AG10803 (cell line): ENCODE measurements around the gene ANKRD63.

Source experiments
- DNase-seq: peaks from one replicate; pipeline ENCODE4 v3.0.0; 2010; ENCODE audit warnings: low read depth
- H3K4me3 ChIP-seq: 2 replicates; pipeline ENCODE4 v1.5.1; 2011; ENCODE audit warnings: mild to moderate bottlenecking, low read length, control low read depth
- TF ChIP-seq, protein P1 (sequence below): conservative IDR thresholded peaks from 2 replicates; pipeline ENCODE4 v1.5.1; 2011; ENCODE audit warnings: mild to moderate bottlenecking, low read length, control low read depth, inconsistent platforms

ANKRD63 gene

DNA sequence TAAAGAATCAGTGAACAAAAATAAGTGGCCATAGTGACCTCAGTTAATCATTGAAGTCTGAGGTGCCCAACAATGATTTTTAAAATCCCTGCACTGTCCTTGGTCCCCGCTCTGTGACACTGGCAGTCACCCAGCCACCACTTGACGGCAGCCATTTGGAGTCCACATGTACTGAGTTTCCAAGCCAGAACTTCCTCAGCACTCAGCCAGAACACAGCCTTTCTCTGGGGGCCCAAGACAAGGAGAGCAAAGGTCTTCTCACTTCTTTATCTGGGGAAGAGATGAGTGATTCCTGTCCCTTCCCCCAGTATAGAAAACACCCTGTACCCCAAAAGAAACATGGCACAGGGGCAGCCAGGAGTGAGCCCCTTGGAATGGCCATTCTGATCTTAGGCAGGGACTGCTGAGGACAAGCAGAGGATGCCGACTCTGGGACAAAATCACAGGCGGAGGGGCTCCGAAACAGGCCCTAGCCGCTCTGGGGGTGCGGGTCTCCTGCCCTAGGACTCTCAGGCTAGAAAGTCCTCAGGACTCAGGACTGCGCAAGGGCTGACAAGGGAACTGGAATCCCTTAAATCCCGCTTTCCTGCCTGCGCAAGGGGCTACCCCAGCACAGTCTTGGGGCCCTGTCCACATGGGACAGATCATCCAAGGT is 31.3 kb downstream of the ANKRD63 start:
- TF ChIP-seq, protein P1, sequence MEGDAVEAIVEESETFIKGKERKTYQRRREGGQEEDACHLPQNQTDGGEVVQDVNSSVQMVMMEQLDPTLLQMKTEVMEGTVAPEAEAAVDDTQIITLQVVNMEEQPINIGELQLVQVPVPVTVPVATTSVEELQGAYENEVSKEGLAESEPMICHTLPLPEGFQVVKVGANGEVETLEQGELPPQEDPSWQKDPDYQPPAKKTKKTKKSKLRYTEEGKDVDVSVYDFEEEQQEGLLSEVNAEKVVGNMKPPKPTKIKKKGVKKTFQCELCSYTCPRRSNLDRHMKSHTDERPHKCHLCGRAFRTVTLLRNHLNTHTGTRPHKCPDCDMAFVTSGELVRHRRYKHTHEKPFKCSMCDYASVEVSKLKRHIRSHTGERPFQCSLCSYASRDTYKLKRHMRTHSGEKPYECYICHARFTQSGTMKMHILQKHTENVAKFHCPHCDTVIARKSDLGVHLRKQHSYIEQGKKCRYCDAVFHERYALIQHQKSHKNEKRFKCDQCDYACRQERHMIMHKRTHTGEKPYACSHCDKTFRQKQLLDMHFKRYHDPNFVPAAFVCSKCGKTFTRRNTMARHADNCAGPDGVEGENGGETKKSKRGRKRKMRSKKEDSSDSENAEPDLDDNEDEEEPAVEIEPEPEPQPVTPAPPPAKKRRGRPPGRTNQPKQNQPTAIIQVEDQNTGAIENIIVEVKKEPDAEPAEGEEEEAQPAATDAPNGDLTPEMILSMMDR = no peak
- H3K4me3 ChIP-seq = no peak overlapping the region
- no peak for DNase-seq

DNA sequence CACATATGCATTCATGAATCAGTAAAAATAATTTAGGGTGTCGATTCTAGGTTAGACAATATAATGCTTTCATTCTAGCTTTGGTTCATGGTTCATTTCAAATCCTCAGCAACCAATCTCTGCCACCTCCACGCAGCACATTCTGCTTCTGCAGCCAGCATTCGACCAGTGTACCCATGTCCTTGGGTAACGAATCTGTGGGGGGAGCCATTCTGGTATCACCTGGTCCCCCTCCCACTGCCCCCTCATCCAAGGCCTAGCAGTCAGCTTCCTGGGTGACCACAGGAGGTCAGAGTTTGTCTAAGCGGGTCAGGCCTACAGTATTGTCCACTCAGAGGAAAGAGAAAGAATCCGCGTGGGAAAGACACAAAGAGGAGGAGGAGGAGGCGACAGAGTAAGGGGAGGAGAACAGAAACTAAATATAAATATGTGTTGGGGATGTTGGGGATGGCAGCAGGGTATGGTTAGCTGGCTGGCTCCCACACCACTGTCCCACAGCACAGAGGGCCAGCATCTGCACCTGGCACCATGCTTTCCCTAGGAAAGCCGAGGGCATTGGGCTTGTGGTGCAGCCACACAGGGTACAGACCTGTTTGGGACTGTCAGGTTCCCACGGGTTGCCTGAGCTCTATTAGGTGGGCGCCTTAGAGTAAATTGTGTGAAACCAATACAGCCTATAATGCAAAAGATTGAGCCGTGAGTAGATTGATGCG is 31.9 kb downstream of the ANKRD63 start:
- H3K4me3 ChIP-seq = no peak overlapping the region
- DNase-seq = no peak
- TF ChIP-seq, protein P1 = no peak

DNA sequence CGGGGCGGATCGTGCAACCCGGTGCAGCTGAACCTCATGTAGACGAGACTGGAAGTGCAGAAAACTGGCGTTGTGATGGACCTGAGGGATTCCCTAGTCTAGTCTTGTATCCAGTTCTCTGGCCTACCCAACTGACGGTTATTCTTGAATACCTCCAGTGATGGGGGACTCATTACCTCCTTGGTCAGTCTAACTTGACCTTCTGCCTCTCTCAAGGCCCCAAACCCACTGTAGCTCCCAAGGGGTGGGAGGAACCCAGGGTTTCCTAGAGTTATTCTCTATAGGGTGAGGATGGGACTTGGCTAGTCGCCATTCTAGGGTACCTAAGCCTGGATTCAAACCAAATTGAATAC is 32.6 kb downstream of the ANKRD63 start:
- no peak for DNase-seq
- TF ChIP-seq, protein P1 = no peak
- no peak overlapping the region for H3K4me3 ChIP-seq

DNA sequence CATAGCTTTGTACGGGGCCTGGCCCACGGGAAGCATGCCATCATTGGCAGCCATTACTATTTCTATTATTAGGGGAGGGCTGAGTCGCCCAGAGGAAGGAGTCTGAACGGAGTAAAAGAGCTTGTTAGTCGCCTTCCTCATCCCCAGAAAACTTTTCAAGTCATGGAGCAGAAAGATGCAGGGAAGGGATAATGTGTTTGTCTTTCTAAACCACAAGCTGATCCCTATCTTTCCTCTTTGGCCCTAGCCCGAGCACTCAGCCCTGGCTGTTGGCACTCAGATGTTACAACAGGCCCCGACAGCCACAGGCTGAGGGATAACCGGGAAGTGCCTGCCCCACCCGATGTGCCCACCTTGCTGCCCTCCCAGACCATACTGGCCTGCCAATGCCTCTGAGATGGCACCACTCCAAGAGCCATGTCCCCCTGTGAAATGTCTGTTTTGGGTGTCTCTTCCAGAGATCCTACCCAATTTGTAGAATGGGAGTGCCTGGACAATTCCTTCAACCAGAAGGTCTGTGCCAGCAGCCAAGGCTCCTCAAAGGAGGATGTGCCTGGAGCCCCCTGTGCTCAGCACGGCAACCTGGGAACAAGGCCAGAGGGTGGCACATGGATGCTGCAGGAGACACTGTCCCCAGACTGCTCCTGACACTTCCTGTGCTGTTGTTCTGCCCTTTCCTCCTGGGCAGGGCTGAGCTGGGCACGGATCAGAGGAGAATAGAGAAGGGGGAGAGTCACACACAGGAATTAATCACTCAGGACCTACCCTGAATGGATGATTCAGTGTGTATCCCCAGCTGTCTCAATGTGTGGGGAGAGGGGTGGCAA is 33.2 kb downstream of the ANKRD63 start:
- TF ChIP-seq, protein P1 = no peak
- H3K4me3 ChIP-seq = no peak overlapping the region
- peak; percentile 41 for DNase-seq

DNA sequence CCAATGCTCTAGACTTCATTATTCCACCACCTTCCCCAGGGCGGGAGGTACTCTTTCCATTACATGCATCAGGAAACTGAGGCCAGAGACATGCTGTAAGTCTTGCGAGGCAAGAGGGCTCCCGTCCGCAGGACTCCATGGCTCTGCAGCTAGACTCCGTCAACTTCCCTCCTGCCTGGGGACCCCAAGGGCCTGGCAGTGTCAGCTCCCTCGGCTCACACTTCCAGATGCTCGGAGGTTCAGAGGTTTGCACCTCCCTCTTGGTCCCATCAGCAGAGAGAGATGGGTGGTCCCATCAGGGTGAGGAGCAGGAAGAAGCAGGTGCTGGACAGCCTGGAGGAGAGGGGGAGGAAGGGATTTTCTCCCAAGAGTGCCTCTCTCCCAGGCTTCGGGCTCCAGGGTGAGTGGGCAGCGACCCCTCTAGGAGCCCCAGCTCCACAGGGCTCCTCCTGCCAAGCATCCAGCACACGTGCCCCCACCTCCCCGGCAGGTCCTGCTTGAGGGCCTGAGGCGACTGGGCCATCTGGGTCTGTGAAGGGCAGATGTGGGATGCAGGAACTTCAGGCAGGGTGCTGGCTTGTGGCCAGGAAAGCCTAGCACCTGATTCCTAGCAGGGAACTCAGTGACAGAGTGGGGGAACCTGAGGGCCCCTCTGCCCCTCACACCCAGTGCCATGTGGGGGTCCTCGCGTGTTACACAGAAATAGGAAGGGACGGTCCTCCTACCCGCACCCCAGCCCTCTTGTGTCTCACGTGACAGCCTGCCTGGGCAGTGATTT is 34.7 kb downstream of the ANKRD63 start:
- H3K4me3 ChIP-seq = no peak overlapping the region
- no peak for DNase-seq
- TF ChIP-seq, protein P1 = no peak

DNA sequence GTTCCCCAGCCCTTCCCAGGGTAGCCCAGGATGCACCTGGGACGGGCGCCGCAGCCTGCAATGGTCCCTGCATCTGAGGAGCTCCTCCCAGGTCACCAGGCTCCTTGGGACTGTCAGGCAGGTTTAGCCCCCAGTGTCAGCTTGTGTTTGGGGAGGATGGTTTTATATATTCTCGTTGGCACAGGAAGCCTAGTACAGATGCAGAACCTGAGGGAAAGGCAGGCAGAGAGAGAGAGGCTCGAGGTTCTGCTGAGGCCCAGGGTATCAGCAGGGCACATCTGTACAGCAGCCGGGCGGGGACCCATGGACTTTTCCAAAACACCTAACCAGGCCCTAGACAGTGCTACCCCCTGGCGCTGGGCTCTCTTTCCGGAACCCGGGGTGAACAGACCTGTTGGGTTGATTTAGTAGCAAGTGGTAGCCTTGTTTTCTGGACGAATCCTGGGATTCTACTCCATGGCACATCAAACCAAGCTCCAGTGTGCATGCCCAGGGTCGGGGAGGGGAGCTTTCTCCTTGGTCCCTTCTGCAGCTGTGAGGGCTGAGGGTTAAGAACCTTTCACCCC is 35.4 kb downstream of the ANKRD63 start:
- H3K4me3 ChIP-seq = no peak overlapping the region
- DNase-seq = no peak
- TF ChIP-seq, protein P1 = no peak
